Activated naive CD4-positive, alpha-beta T cell treated with anti-CD3 and anti-CD28 coated beads, Interleukin-2, amount 50 U/mL, for 72 hours (primary cell): ENCODE data around the gene KRTAP2-3. TPM values are rescaled to one million over a fixed set of nuclear protein-coding genes. Genes with fewer than 3 reads are reported as not detected.
"Not testable (repeated sequence)": the region's sequence is repeated elsewhere in the genome, so short reads cannot be mapped to it uniquely, and the experiment has no call there.

ENCODE experiments used
- ATAC-seq, 2 donors: fragments of 150-1000 bp; cut with Tn5 transposase; 2 replicates each; pipeline ENCODE4 v1.10.0; 2021; ENCODE audit warnings: mild to moderate bottlenecking in 2 of 2, moderate library complexity in 2 of 2
- DNase-seq, 2 donors: peaks; one replicate each; pipeline ENCODE4 v3.0.0; 2021 to 2022; ENCODE audit warnings: low spot score in 2 of 2
- H3K27ac Mint-ChIP-seq, 2 donors: one replicate each; pipeline ENCODE4 v1.8.0; 2022; ENCODE audit warnings: mild to moderate bottlenecking in 2 of 2, mixed read lengths in 2 of 2
- H3K36me3 Mint-ChIP-seq, 2 donors: one replicate each; pipeline ENCODE4 v1.8.0; 2022; ENCODE audit warnings: mixed read lengths in 2 of 2
- H3K9me3 Mint-ChIP-seq, 2 donors: one replicate each; pipeline ENCODE4 v1.8.0; 2022; ENCODE audit warnings: mixed read lengths in 2 of 2
- total RNA-seq, 2 donors: library from RNA; stranded (reverse); gene quantifications; one replicate each; pipeline ENCODE4 v1.2.3, GENCODE V29; 2022

KRTAP2-3 gene
- total RNA-seq, 2 donors from 2014 or later = not detected

GRCh38 chr17:41076788-41077187, 16.9 kb upstream of the KRTAP2-3 start:
- Mint-ChIP-seq H3K36me3 (no peaks in the 10 kb centered on the region), H3K27ac (no peak overlapping the region), H3K9me3 (no peaks in the 10 kb centered on the region)
- DNase-seq (no peak), ATAC-seq (no peak)

- H3K9me3 Mint-ChIP-seq = no peaks in the 10 kb centered on the region
- ATAC-seq (no peak), DNase-seq (no peak)
- H3K27ac Mint-ChIP-seq = no peak overlapping the region
- H3K36me3 Mint-ChIP-seq = no peaks in the 10 kb centered on the region
Measured at GRCh38 chr17:41073676-41074075, 13.8 kb upstream of the KRTAP2-3 start.

GRCh38 chr17:41071606-41072360, 11.9 kb upstream of the KRTAP2-3 start:
- Mint-ChIP-seq H3K9me3 (no peaks in the 10 kb centered on the region), H3K36me3 (no peaks in the 10 kb centered on the region), H3K27ac (no peak overlapping the region)
- DNase-seq = no peak
- no peak for ATAC-seq

GRCh38 chr17:41069031-41069430, 9.1 kb upstream of the KRTAP2-3 start:
- H3K9me3 Mint-ChIP-seq = no peaks in the 10 kb centered on the region
- ATAC-seq = no peak
- no peaks in the 10 kb centered on the region for H3K36me3 Mint-ChIP-seq
- H3K27ac Mint-ChIP-seq = no peak overlapping the region
- DNase-seq = no peak

- no peaks in the 10 kb centered on the region for H3K36me3 Mint-ChIP-seq
- H3K27ac Mint-ChIP-seq = no peak overlapping the region
- no peaks in the 10 kb centered on the region for H3K9me3 Mint-ChIP-seq
- DNase-seq (no peak), ATAC-seq (no peak)
Measured at GRCh38 chr17:41067281-41067680, 7.4 kb upstream of the KRTAP2-3 start.

- H3K9me3 Mint-ChIP-seq = no peaks in the 10 kb centered on the region
- H3K27ac Mint-ChIP-seq = no peak within 1 kb of the TSS
- ATAC-seq (peak in 1 of 2 donors; percentile 72), DNase-seq (no peak)
- H3K36me3 Mint-ChIP-seq = no peaks in the 10 kb centered on the region
Measured at GRCh38 chr17:41065829-41066624, 6.1 kb upstream of the KRTAP2-3 start, which contains the start of gene KRTAP2-4. KRTAP2-4 (minus strand) TSS chr17:41065879; CDS start chr17:41065845, 34 bp downstream.

- ATAC-seq, H3K27ac Mint-ChIP-seq, DNase-seq, H3K9me3 Mint-ChIP-seq, H3K36me3 Mint-ChIP-seq: not testable (repeated sequence)
Measured at GRCh38 chr17:41065016-41065689, 5.2 kb upstream of the KRTAP2-3 start.

- ATAC-seq = no peak
- Mint-ChIP-seq H3K36me3 (no peaks in the 10 kb centered on the region), H3K27ac (no peak overlapping the region)
Measured at GRCh38 chr17:41064301-41064700, 4.4 kb upstream of the KRTAP2-3 start.

GRCh38 chr17:41063449-41063848, 3.5 kb upstream of the KRTAP2-3 start:
- Mint-ChIP-seq H3K9me3 (no peaks in the 10 kb centered on the region), H3K36me3 (no peaks in the 10 kb centered on the region), H3K27ac (no peak overlapping the region)
- no peak for ATAC-seq
- DNase-seq = no peak

More at GRCh38 chr17:41064301-41064700, 4.4 kb upstream of the KRTAP2-3 start:
- no peaks in the 10 kb centered on the region for H3K9me3 Mint-ChIP-seq
- no peak for DNase-seq

- Mint-ChIP-seq H3K9me3 (peaks cover 3 to 5% of the 10 kb centered on the region in 2 donors), H3K36me3 (peaks cover 0 to 4% of the 10 kb centered on the region in 2 donors), H3K27ac (no peak overlapping the region)
- ATAC-seq (no peak), DNase-seq (no peak)
Measured at GRCh38 chr17:41061964-41062363, 2.0 kb upstream of the KRTAP2-3 start.

- not testable (repeated sequence) for ATAC-seq, DNase-seq, H3K9me3 Mint-ChIP-seq, H3K27ac Mint-ChIP-seq, H3K36me3 Mint-ChIP-seq
Measured at GRCh38 chr17:41059276-41060051, 450 bp downstream of the KRTAP2-3 start.

GRCh38 chr17:41058741-41059140, 1.2 kb downstream of the KRTAP2-3 start:
- Mint-ChIP-seq H3K36me3 (peaks cover 0 to 4% of the 10 kb centered on the region in 2 donors), H3K9me3 (peaks cover 3 to 5% of the 10 kb centered on the region in 2 donors), H3K27ac (no peak overlapping the region)
- ATAC-seq (no peak), DNase-seq (no peak)

- Mint-ChIP-seq H3K36me3 (peaks cover 0 to 4% of the 10 kb centered on the region in 2 donors), H3K27ac (no peak overlapping the region), H3K9me3 (peaks cover 3 to 8% of the 10 kb centered on the region in 2 donors)
- ATAC-seq (no peak), DNase-seq (no peak)
Measured at GRCh38 chr17:41057547-41057946, 2.4 kb downstream of the KRTAP2-3 start.

- not testable (repeated sequence) for H3K9me3 Mint-ChIP-seq, H3K36me3 Mint-ChIP-seq, ATAC-seq, DNase-seq, H3K27ac Mint-ChIP-seq
Measured at GRCh38 chr17:41055130-41055529, 4.8 kb downstream of the KRTAP2-3 start, which contains the start of gene KRTAP2-2. KRTAP2-2 (minus strand) TSS chr17:41055230; CDS start chr17:41055211, 19 bp downstream.

GRCh38 chr17:41054556-41054955, 5.4 kb downstream of the KRTAP2-3 start:
- not testable (repeated sequence) for H3K27ac Mint-ChIP-seq, DNase-seq, H3K9me3 Mint-ChIP-seq, H3K36me3 Mint-ChIP-seq, ATAC-seq

GRCh38 chr17:41054025-41054424, 5.9 kb downstream of the KRTAP2-3 start:
- peaks cover 3 to 8% of the 10 kb centered on the region in 2 donors for H3K9me3 Mint-ChIP-seq
- no peak overlapping the region for H3K27ac Mint-ChIP-seq
- DNase-seq (no peak), ATAC-seq (no peak)
- peaks cover 0 to 4% of the 10 kb centered on the region in 2 donors for H3K36me3 Mint-ChIP-seq
